NCI-H524 treated with DMSO at 0.1 percent for 48 hours (cell line): ENCODE results near the gene FUZ.

ENCODE experiments used
- DNase-seq: peaks from one replicate; lab custom pipeline; 2025; lab: John Stamatoyannopoulos, UW

FUZ gene

DNA sequence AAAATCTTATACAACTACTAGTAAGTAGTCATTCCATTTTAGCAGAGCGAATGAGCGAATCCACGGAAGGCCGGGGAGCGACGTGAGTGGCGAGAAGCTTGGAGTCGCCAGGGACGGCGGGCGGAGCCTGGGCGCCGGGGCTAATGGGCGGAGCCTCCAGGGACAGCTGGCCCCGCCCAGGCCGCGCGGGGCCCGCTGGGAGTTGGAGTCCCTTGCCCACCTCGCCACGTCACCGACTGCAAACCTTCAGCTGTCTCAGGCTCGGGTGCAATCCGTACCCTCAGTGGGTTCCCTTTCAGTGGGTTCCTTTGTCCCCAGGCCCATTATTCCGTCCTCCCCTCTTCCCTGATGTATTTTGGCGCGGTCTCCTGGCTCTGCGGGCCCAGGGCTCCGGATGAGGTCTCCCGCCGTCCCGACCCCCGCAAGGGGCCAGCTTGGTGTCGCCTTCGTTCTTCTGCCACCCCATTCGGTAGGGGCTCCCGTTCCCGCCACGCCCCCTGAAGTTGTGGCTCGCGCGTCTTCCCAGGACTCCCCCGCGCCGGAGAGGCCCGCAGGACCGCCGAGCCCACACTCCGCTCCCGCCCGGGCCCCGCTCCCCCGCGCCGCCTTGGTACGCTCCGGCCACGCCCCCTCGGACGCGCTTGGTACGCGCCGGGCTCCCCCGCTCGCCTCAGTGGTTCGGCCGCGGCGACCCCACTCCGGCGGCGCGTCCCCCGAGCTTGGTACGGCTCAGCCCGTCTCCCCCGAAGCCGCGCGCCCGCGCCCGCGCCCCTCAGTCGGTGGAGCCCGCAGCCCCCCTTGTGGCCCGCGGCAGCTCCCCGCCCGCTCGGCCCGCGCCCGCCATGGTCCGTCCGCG, 37.6 kb upstream of the FUZ start, which contains the start of gene PTOV1:
Gene PTOV1, plus strand, starts transcription at position 673 of the 856 bp plus-strand sequence.
- DNase-seq: peak; percentile 72

DNA sequence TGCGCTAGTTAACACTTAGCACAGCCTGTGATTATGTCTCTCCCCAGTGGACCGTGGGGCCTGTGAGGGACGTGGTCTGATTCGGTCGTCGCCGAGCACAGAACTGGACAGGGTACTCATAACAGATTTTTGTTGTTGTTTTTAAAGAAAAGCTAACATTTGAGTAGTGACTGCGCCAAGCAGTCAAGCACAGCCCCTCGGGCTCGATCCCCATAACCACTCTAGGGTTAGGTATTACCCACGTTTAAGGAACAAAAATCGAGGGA, 37.1 kb upstream of the FUZ start:
- no peak for DNase-seq

DNA sequence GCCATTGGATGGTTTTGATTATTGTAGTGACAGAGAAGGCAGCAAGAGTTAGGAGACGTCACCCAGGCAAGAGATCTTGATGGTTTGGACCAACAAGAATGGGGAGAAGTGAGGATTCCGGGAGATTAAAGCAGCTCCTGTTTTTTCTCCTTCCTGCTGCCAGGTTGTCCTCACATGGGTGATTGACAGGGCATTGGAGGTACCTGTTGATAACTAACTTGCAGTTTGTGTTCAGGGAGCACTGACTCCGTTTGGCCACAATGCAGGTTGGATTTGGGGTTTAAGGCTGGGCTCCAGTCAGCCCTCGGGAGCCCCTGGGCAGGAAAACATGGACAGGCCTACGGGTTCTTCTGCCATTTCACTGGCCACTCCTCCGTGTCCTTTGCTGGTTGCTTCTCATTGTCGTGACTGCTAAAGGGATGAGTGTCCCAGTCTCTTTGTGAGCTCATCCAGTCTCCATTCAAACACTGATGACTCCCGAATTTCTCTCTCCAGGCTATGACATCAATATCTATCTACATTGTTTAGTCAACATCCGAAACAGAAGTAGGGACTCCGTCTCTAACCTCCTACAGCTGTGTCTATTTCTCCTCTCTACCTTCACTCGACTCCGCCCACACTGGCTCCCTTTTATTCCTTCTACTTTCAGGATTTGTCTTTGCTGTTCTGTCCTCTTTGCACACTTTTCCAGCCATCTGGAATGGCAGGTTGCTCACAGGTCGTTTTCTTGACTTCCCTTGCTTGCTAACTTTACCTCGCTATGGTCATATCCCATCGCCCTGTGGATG, 36.5 kb upstream of the FUZ start:
- DNase-seq: no peak

DNA sequence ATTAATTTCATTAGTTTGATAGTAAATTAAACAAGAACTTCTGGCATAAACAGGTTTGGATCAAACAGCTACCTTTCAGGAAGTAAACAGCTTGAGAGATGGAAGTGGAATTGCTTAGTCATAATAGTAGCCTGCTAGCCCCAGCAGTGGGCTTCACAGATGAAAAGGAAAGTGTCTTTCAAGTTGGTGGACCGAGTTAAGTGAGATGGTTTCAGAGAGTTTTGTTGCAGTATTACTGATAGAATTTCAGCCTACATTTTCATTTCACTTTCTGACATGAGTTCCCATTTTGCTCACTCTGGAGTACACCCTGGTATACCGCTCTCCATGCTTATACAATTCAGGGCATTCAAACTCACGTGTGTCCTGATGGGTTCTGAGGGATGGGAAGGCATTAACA, 35.8 kb upstream of the FUZ start:
- no peak for DNase-seq

DNA sequence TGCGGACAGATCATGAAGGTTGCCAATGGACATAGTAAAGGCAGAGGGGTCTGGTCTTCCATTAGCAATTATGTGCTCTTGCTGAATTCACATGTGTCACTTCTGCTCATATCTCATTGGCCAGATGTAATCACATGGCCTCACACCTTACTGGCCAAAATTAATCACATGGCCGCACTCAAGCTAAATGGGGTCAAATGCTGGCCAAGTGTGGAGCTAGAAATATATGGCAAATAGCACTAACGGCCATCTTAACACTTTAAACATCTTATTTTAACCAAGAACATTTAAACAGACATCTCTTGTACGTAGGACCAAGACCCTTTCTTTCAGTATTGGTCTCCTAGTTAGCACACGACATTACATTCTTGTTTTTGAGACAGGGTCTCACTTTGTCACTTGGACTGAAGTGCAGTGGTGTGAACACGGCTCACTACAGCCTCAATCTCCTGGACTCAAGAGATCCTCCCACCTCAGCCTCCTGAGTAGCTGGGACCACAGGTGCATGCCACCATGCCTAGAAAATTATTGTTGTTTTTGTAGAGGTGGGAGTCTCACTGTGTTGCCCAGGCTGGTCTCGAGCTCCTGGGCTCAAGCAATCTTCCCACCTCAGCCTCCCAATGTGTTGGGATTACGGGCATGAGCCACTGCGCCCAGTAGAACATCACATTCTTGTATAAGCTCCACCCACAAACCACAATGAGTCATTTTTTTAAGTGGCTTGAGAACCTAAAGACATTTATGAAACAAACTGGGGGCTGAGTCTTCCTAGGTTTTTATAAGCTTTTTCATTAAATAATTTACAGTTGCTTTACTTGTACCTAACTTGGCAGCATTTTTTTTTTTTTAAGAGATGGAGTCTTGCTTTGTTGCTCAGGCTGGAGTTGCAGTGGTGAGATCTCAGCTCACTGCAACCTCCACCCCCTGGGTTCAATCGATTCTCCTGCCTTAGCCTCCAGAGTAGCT, 34.9 kb upstream of the FUZ start:
- DNase-seq: no peak

DNA sequence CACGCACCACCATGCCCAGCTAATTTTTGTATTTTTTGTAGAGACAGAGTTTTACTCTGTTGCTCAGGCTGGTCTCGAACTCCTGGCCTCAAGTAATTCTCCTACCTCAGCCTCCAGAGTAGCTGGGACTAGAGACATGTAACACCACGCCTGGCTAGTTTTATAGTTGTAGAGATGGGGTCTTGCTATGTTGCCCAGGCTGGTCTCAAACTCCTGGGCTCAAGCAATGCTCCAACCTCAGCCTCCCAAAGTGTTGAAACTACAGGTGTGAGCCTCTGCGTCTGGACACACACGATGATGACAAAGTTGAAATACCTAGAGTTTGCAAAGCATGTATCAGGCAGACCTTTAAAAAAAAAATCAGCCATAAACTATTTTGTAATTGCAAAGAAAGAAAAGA, 33.3 kb upstream of the FUZ start:
- DNase-seq: no peak

DNA sequence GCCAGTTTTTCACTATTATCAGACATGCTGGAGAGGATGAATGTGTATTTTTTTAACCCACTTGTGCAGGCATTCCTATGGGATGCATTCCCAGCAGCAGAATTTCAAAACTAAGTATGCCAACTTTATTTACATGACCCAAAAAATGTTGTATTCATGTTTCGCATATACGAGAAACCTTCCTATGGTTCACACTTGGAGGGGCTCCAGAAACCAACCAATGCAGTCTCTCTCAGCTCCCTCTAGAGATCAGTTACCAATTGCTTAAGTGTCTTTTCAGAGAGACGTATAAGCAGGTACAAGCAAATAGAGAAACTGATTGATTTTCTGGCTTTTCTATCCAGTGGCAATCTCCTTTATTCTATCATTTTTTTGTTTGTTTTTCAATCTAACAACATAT, 32.3 kb upstream of the FUZ start:
- DNase-seq: no peak

DNA sequence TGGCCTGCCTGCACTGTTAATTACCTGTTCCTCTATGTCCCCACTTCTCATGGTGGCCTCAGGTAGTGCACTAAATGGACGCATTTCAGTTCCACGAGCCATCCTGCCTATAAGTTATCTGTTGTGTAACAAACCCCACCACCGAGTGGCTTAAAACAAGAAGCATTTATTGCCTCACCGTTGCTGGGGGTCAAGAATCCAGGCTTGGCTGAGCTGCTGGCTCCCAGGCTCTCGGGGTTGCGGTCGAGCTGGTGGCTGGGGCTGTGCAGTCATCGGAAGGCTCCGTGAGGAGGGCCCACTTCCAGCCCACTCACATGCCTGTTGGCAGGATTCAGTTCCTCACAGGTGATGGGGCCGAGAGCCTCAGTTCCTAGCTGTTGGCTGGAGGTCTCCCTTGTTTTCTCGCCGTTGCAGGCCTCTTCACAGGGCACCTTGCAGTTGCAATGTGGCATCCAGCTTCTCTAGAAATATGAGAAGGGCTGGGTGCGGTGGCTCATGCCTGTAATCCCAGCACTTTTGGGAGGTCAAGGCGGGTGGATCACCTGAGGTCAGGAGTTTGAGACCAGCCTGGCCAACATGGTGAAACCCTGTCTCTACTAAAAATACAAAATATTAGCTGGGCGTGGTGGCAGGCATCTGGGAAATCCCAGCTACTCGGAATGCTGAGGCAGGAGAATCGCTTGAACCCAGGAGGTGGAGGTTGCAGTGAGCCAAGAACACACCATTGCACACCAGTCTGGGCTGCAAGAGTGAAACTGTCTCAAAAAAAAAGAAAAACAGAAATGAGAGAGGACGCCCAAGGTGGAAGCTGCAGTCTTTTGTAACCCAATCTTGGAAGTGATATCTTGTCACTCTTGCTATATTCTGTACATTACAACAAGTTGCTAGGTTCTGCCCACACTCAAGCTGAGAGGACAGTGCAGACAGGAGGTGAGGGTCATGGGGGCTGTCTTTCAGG, 31.3 kb upstream of the FUZ start:
- DNase-seq: no peak

DNA sequence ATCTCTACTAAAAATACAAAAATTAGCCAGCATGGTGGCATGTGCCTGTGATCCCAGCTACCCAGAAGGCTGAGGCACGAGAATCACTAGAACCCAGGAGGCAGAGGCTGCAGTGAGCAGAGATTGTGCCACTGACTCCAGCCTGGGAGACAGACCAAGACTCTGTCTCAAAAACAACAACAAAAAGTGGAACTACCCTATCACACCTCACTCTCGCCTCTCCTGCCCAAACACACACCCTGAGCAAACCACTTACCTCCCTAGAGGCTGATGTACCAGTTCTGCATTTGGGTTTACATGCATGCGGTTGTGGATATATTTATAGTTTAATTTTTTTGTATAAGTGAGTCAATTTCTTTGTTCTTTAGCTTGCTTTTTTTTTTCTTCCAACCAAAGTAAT, 30.2 kb upstream of the FUZ start:
- no peak for DNase-seq

DNA sequence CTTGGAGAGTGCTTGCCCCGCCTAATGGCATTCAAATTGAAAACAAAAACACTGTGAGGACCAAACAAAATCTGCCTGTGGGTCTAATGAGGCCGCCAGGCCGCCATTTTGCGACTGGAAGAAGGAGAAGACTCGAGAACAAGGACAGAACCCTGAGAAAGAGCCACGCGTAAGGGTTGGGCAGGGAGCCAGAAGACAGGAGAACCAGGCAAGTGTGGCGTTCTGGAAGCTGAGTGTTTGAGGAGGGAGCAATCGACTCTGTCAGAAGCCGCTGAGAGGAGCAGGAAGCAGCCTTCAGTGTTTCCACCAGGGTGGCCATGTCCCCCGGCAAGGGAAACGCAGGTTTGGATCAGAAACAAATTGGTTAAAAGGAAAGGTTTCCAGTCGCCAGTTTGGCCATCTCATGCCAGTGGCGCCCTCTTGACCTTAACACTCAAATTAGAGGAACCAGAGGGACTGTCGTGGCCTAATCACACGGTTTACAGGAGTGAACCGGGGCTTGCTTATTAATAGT, 27.7 kb upstream of the FUZ start:
- no peak for DNase-seq

DNA sequence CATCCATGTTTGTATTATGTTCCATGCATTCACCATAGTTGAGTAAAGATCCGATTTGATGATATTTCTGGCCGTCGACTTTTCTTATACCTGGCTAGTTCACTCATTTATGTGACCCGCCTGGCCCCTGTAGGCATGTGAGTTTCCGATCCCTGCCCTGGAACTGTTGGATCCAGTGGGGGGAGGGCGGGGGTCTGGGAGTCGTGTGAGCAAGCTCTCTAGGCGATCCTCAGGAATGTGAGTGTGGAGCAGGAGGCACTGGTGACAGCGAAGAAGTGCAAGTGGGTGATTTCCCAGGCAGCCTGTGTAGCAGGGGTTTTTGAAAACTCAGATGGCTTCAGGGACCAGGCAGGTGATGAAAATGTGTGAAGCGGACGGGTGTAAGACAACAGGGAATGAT, 27.2 kb upstream of the FUZ start:
- DNase-seq: no peak

DNA sequence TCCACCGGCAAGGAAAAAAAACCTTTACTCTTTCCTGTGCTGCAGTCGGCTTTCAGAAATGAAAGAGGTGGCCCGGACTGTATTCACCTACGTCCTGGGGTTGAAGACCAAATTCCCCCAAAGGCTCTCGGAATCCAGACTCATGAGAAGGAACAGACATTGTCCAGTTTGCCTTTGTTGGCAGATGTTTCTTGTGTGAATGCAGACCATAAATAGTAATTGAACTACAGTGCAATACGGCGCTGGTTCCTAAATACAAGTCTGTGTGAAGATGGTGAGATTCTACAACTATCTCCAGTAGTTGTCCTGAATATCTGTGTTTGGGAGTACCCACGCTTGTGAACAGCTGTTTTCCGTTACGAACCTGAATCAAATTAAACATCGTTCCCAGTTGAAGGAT, 26.6 kb upstream of the FUZ start:
- DNase-seq: no peak

DNA sequence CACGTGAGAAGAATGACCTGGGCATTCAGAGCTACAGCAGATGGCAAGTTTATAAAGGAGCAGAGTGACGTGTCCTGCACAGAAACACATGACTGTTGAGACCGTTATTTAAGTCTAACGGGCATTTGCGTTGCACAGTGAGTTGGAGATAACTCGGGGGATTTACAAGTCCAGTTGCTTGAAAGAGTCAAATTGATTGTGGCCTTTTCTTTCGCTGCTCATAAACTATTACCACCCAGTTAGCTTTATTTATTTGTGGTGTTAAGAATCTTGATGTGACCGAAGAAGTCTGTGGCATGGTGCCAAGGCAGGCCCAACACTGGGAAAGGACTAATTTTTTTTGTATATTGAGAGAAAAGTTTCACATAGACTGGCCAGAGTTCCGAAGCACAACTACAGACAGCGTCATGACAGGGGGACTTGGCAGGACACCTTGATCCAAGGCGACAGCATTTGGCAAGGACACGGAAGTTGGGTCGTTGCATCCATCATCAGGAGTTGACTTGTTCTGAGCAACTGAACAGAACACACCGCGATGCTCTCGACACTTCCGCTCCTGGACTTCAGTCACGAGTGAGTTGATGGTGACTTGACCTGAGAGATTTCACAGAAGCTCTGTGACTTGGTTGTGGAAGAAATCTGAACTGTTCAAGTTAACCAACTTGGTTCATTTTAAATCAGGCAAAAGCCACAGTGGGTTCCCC, 25.9 kb upstream of the FUZ start:
- no peak for DNase-seq

DNA sequence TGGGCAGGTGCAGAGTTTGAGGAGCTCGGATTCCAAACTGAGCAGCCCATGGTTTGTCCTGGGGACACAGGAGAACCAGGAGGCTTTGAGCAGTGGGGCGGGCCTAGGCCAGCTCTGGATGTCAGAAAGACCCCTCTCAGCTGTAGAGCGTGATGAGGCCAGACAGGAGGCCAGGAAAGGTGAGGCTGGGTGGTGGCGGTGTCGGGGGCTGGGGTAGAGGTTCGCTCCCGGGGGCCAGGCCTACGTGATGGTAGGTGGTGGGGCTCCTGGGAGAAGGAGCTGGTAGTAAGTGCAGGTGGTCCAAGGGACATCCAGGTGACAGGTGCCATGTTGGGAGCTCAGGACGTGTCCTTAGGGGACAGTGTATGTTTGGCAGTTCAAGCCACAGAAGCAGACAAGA, 24.3 kb upstream of the FUZ start:
- DNase-seq: no peak

DNA sequence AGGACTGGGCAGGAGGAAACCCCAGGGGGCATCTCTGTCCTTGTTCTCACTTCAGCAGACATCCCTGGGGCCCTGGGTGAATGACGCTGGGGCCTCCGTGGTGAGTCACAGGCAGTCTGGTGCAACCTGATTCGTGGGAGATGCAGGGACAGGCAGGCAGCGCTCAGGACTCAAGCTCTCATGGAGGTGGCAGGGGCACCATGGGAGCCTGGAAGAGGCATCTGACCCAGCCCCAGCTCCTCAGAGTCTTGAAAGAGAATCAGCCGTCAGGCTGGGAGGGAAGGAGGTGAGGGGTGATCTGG, 23.9 kb upstream of the FUZ start:
- no peak for DNase-seq

DNA sequence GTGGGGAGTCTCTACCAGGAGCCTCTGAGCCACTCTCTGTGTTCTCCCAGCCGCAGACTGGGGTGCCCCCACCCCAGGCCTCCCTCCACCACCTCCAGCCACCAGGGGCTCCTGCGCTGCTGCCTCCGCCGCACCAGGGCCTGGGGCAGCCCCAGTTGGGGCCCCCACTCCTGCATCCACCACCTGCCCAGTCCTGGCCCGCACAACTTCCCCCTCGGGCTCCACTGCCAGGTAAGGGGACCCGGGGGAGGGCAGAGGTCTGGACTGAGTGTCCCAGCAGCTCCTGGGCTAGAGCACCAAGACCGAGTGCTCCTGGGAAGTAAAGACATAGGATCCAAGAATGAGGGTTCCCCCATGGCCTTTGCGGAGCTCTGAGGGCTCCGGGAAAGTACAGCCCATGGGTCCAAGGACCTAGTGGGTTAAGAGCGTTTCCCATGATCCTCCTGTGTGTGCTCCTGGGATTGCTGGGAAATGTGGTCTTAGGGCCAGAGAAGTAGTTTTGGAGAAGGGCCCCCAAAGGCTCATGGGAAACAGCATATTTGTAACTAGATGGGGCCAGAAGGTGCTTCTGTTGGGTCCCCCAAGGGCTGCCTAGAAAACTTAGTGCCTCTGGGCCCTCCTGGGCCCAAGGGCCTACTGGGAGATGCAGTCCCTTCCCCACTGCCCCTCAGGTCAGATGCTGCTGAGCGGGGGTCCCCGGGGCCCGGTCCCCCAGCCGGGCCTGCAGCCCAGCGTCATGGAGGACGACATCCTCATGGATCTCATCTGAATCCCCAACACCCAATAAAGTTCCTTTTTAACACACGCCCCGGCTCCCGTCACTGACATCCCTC, 23.3 kb upstream of the FUZ start:
- no peak for DNase-seq

DNA sequence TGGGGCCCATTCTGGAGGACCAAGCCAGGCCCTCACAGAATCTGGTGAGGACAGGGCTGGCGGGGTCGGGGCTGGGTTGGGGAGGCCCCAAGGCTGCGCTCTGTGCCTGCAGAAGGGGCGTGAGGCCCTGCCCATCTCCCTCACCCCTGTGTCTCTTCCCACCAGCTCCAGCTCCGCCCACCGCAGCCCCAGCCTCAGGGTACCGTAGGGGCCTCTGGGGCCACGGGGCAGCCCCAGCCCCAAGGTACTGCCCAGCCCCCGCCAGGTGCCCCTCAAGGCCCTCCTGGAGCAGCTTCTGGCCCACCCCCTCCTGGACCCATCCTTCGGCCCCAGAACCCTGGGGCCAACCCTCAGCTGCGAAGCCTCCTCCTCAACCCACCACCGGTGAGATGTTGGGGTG, 22.5 kb upstream of the FUZ start:
- DNase-seq: no peak

DNA sequence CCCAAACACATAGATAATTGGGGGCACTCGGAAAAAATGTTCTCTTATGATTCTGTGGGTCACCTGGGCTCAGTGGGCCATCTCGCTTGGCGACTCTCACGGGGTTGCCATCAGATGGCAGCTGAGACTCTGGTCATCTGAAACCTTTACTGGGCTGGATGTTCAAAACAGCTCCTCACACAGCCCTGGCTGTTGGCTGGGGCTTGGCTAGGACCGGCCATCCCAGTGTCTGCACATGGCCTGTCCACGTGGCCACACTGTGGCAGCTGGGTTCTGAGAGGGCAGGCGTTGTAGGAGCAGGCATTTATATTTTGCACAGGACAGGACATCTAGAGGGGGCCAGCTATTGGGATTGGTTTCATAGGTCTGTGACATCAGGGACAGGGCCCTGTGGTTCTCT, 20.5 kb upstream of the FUZ start:
- DNase-seq: no peak

DNA sequence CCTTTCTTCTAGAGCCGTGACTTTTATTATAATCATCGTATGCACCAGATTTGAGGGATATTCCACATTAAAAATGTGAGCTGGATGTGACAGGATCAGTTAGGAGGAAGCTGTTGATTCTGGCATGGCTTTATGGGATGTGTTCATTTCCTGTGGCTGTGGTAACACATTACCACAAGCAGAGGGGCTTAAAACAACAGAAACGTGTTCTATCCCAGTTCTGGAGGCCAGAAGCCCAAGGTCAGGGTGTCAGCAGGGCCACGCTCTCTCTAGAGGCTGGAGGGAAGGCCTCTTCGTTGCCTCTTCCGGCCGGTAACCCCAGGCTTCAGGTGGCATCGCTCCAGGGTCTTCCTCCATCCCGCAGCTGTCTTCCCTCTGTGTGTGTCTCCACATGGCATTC, 19.5 kb upstream of the FUZ start:
- DNase-seq: no peak

DNA sequence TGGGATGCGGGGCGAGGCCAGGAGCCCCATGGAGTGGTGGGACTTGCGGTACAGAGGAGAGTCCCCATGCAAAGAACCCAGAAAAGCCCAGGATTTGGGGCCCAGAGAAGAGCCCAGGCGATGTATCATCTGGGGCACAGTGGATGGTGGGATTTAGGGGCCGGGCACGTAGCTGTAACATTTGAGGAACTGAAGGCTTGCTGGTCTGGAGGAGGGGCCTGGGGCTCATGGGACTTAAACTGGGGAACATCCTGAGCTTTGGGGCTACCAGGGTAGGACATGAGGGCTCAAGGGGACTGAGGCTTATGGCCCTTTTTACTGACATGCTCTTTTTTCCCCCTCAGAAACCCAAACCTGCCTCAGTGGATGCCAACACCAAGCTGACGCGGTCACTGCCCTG, 18.5 kb upstream of the FUZ start:
- no peak for DNase-seq
